Lower lobe of right lung (tissue), 2 donors: ENCODE results near the gene SH3RF3. TPM values are rescaled to one million over a fixed set of nuclear protein-coding genes. Genes with fewer than 3 reads are reported as not detected.
A peak's percentile ranks its signal among the peaks of the same experiment; 100 is the strongest.

Experiments
- ATAC-seq, 2 donors: fragments of 200-7000 bp; cut with Tn5 transposase; one replicate each; pipeline ENCODE4 v1.9.1; 2020 to 2022; ENCODE audit warnings: mild to moderate bottlenecking in 2 of 2, moderate library complexity in 2 of 2
- DNase-seq: peaks from one replicate; pipeline ENCODE4 v3.0.0-alpha.2; 2020
- H3K27ac ChIP-seq: fragments of 200-600 bp; one replicate; pipeline ENCODE4 v1.8.0; 2022
- H3K27me3 ChIP-seq: fragments of 200-600 bp; one replicate; pipeline ENCODE4 v1.8.0; 2022; ENCODE audit warnings: low read depth
- H3K36me3 ChIP-seq: fragments of 200-600 bp; one replicate; pipeline ENCODE4 v1.8.0; 2022; ENCODE audit warnings: mild to moderate bottlenecking
- H3K4me1 ChIP-seq: fragments of 200-600 bp; one replicate; pipeline ENCODE4 v1.8.0; 2022
- H3K4me3 ChIP-seq: fragments of 200-600 bp; one replicate; pipeline ENCODE4 v1.8.0; 2022; ENCODE audit warnings: mild to moderate bottlenecking
- H3K9me3 ChIP-seq: fragments of 200-600 bp; one replicate; pipeline ENCODE4 v1.8.0; 2022
- CTCF ChIP-seq: fragments of 200-600 bp; IDR thresholded peaks from one replicate; pipeline ENCODE4 v1.8.0; 2022; ENCODE audit warnings: antibody characterized with exemption, mild to moderate bottlenecking
- intact Hi-C: fragments of 100-400 bp; cut with DNase I; formaldehyde crosslinking; loops from one replicate; pipeline ENCODE4 v1.11.0; 2022
- total RNA-seq: library from RNA; stranded (reverse); fragmentation: NEBNext Ultra II Directional; extraction: Animal tissue kit (Norgen Biotek cat#: 25700); gene quantifications from one replicate; pipeline ENCODE4 v1.2.1, GENCODE V29; 2021
- donor health status: DM: no; HTN: yes; CAD: no; lungs with severe emphysema.

The SH3RF3 gene
- total RNA-seq, 1 donor from 2014 or later, result 5.7 TPM

- intact Hi-C loops, result no loop called here
- Histone ChIP-seq H3K27me3 (no peaks in the 10 kb centered on the region), H3K36me3 (no peaks in the 10 kb centered on the region), H3K4me3 (no peak overlapping the region), H3K9me3 (no peaks in the 10 kb centered on the region), H3K4me1 (peaks cover 46% of the 10 kb centered on the region), H3K27ac (no peak overlapping the region)
- TF ChIP-seq CTCF, result no peak
- peak; percentile 57 to 78 for ATAC-seq
- peak; percentile 69 for DNase-seq
Measured at GRCh38 chr2:109351164-109351756, 222.3 kb downstream of the SH3RF3 start.

- no peak overlapping the region for H3K27ac ChIP-seq
- ATAC-seq (no peak), DNase-seq (no peak)
Measured at GRCh38 chr2:109352056-109352897, 223.3 kb downstream of the SH3RF3 start.

GRCh38 chr2:109352898-109353689 is 224.1 kb downstream of the SH3RF3 start:
- Histone ChIP-seq H3K27me3 (no peaks in the 10 kb centered on the region), H3K4me3 (no peak overlapping the region), H3K36me3 (no peaks in the 10 kb centered on the region), H3K9me3 (no peaks in the 10 kb centered on the region), H3K4me1 (peaks cover 45% of the 10 kb centered on the region), H3K27ac (no peak overlapping the region)
- no peak for ATAC-seq
- TF ChIP-seq CTCF, result no peak
- DNase-seq, result no peak
- intact Hi-C loops, result no loop called here

More at GRCh38 chr2:109352056-109352897, 223.3 kb downstream of the SH3RF3 start:
- H3K36me3 ChIP-seq, result no peaks in the 10 kb centered on the region
- H3K9me3 ChIP-seq, result no peaks in the 10 kb centered on the region
- H3K4me1 ChIP-seq, result peaks cover 46% of the 10 kb centered on the region
- no peaks in the 10 kb centered on the region for H3K27me3 ChIP-seq
- no peak overlapping the region for H3K4me3 ChIP-seq
- intact Hi-C loops, result no loop called here
- TF ChIP-seq CTCF, result no peak

GRCh38 chr2:109353806-109354745 is 225.1 kb downstream of the SH3RF3 start:
- H3K27ac ChIP-seq, result no peak overlapping the region
- peaks cover 35% of the 10 kb centered on the region for H3K4me1 ChIP-seq
- DNase-seq, result no peak
- no peak overlapping the region for H3K4me3 ChIP-seq
- H3K36me3 ChIP-seq, result no peaks in the 10 kb centered on the region
- no peak for TF ChIP-seq CTCF
- intact Hi-C loops, result no loop called here
- no peak for ATAC-seq
- no peaks in the 10 kb centered on the region for H3K27me3 ChIP-seq
- H3K9me3 ChIP-seq, result no peaks in the 10 kb centered on the region
